Measurements from ENCODE around the gene C4orf51. TPM values are rescaled to one million over a fixed set of nuclear protein-coding genes. Genes with fewer than 3 reads are reported as not detected.

C4orf51 gene
- total RNA-seq (2021; fragmentation: NEBNext Ultra II Directional; extraction: Animal tissue kit (Norgen Biotek cat#: 25700)) (0.54 TPM in 1 of 2 replicates, not detected in the other), polyA plus RNA-seq (2011; rRNA removed) (not detected in 2 replicates), polyA minus RNA-seq (2011; rRNA and poly(A)+ RNA removed) (not detected in 2 replicates)
- not detected for polyA plus RNA-seq (2011; cell fraction: cytosol; rRNA removed)
- 0.13 TPM for polyA plus RNA-seq (2011; cell fraction: nucleus; rRNA removed)
- not detected in 4 replicates for polyA plus RNA-seq (2012, experiment 1 of 2)
- not detected for polyA plus RNA-seq (2012, experiment 2 of 2)
- polyA plus RNA-seq (2013, experiment 1 of 2) = 0.53 TPM
- polyA plus RNA-seq (2013, experiment 2 of 2) = 0.50 TPM
- not detected for polyA minus RNA-seq (2011; cell fraction: cytosol; rRNA and poly(A)+ RNA removed)
- polyA minus RNA-seq (2011; cell fraction: nucleus; rRNA and poly(A)+ RNA removed) = not detected
- long read RNA-seq, experiment 1, partial matches to known transcripts = 0 of 4 reads
- long read RNA-seq, experiment 1, other reads (novel, unspliced or antisense) = 4 of 4 reads
- long read RNA-seq, experiment 2, partial matches to known transcripts = 0 of 1 reads
- long read RNA-seq, experiment 2, other reads (novel, unspliced or antisense) = 1 of 1 reads

DNA sequence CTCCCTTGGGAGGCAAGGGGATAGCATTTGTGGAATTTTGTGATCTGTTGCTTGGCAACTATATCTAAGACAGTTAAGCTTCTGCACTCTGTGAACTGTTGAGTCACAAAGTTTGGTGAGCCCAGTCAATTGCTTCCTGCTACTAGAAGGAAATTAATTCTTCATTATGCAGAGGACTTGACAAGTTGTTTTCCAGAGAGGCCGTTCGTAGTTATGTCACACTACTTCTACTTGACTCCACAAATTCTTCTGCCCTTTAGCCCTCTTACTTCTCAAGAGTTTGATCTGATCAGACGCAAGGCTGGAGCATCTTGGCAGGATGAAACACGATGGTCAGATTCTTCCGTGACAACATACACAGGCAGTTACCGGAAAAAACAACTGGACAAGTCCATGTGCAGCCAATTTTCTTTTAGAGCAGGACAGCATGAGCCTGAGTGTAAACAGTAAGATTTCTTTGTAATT, at the start of gene C4orf51:
TSS of gene C4orf51 (plus strand) at position 156 of the 465 bp plus-strand sequence. CDS start at position 214, 58 bp downstream.
- Histone ChIP-seq H2AK5ac (ENCODE audit: low read depth, low read length) (no peak within 1 kb of the TSS), H4K20me1 (replicated peaks in 1 of 2; ENCODE audit: control insufficient read depth in 1 of 2, insufficient read depth in 2 of 2, low read length in 2 of 2) (no peaks in the 10 kb centered on the region), H2AFZ (ENCODE audit: low read length) (no peak within 1 kb of the TSS), H3K4ac (replicated peaks; ENCODE audit: insufficient read length, low read depth, low read length) (no peak within 1 kb of the TSS), H3K23ac (ENCODE audit: insufficient read length) (no peak within 1 kb of the TSS), H4K5ac (ENCODE audit: insufficient read length, low read depth, low read length) (no peak within 1 kb of the TSS), H3K9me3 (ENCODE audit: insufficient read depth in 2 of 2, low read depth in 1 of 2, low read length in 1 of 2) (no peaks in the 10 kb centered on the region), H4K8ac (ENCODE audit: extremely low read depth, insufficient read depth, low read length) (no peak within 1 kb of the TSS), H3K23me2 (ENCODE audit: low read depth, low read length) (no peaks in the 10 kb centered on the region), H2BK12ac (ENCODE audit: low read depth, low read length) (0 out of 2 replicates have a peak within 1 kb of the TSS, but pooled peaks have one; percentile 18), H3K4me1 (replicated peaks in 1 of 4; ENCODE audit: control insufficient read depth in 3 of 4, insufficient read depth in 4 of 4, low read length in 3 of 4) (no peaks in the 10 kb centered on the region), H3K18ac (ENCODE audit: extremely low read depth, low read length) (no peak within 1 kb of the TSS), H3K4me2 (ENCODE audit: insufficient read depth in 1 of 2, low read depth in 2 of 2, low read length in 2 of 2) (no peak within 1 kb of the TSS), H3K27ac (ENCODE audit: low read depth, low read length) (no peak within 1 kb of the TSS), H3K79me2 (ENCODE audit: control insufficient read depth in 1 of 2, insufficient read depth in 2 of 2, low read length in 2 of 2) (no peaks in the 10 kb centered on the region), H3K9ac (replicated peaks in 1 of 4; ENCODE audit: extremely low read depth in 1 of 4, low read depth in 3 of 4, low read length in 3 of 4) (no peak within 1 kb of the TSS), H4K91ac (replicated peaks; ENCODE audit: insufficient read length, low read length) (no peak within 1 kb of the TSS), H2BK20ac (ENCODE audit: low read length) (no peak within 1 kb of the TSS), H3K27me3 (replicated peaks in 1 of 4; ENCODE audit: control insufficient read depth in 3 of 4, extremely low read depth in 1 of 4, insufficient read depth in 3 of 4, low read length in 3 of 4) (no peaks in the 10 kb centered on the region), H3K56ac (replicated peaks; ENCODE audit: insufficient read length, low read depth, low read length) (no peak within 1 kb of the TSS), H3K79me1 (ENCODE audit: low read depth, low read length) (no peaks in the 10 kb centered on the region), H3K14ac (ENCODE audit: insufficient read length) (no peak within 1 kb of the TSS), H2BK120ac (replicated peaks; ENCODE audit: low read depth, low read length) (no peak within 1 kb of the TSS), H3K4me3 (ENCODE audit: extremely low read depth in 1 of 4, insufficient read depth in 2 of 4, low read depth in 3 of 4, low read length in 4 of 4) (no peak within 1 kb of the TSS), H2BK15ac (ENCODE audit: low read length) (no peak within 1 kb of the TSS), H3K36me3 (ENCODE audit: control insufficient read depth in 2 of 4, insufficient read depth in 4 of 4, low read length in 3 of 4) (no peaks in the 10 kb centered on the region), H2BK5ac (ENCODE audit: low read depth, low read length) (no peak within 1 kb of the TSS)
- ChIA-PET CTCF (ENCODE audit: partially characterized antibody) (no interaction called here), POLR2A (ENCODE audit: partially characterized antibody) (no interaction called here)
- WGBS, 2 experiments (ENCODE audit: extremely low coverage in 1 of 2, insufficient coverage in 1 of 2, insufficient read length in 1 of 2, insufficient replicate concordance in 2 of 2, low coverage in 1 of 2, low lambda C conversion rate in 2 of 2, missing lambda C conversion rate in 1 of 2) = 94% methylated on average over 6 of the region's 6 CpGs; no CpG with 5 or more reads in 1 of the 2 experiments
- FAIRE-seq (no peak), DNase-seq (ENCODE audit: low read depth in 1 of 2, low spot score in 2 of 2) (no peak)
- no peak for TF ChIP-seq EGR1 (IDR thresholded peaks at IDR 0.05; ENCODE audit: borderline replicate concordance, low read depth, low read length)
- TF ChIP-seq, protein P1, sequence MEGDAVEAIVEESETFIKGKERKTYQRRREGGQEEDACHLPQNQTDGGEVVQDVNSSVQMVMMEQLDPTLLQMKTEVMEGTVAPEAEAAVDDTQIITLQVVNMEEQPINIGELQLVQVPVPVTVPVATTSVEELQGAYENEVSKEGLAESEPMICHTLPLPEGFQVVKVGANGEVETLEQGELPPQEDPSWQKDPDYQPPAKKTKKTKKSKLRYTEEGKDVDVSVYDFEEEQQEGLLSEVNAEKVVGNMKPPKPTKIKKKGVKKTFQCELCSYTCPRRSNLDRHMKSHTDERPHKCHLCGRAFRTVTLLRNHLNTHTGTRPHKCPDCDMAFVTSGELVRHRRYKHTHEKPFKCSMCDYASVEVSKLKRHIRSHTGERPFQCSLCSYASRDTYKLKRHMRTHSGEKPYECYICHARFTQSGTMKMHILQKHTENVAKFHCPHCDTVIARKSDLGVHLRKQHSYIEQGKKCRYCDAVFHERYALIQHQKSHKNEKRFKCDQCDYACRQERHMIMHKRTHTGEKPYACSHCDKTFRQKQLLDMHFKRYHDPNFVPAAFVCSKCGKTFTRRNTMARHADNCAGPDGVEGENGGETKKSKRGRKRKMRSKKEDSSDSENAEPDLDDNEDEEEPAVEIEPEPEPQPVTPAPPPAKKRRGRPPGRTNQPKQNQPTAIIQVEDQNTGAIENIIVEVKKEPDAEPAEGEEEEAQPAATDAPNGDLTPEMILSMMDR (IDR thresholded peaks at IDR 0.05; ENCODE audit: control extremely low read depth in 1 of 3, insufficient read depth in 1 of 3, low read depth in 1 of 3, low read length in 3 of 3) = no peak
- TF ChIP-seq RAD21 (IDR thresholded peaks at IDR 0.05 in 1 of 2, conservative IDR thresholded peaks at IDR 0.05 in 1 of 2; ENCODE audit: low read depth in 2 of 2, low read length in 2 of 2) = no peak
- no peak for TF ChIP-seq SIN3A (conservative IDR thresholded peaks at IDR 0.05 in 1 of 2, IDR thresholded peaks at IDR 0.05 in 1 of 2; ENCODE audit: low read depth in 1 of 2, low read length in 2 of 2)
- TF ChIP-seq CTBP2 (IDR thresholded peaks at IDR 0.05; ENCODE audit: borderline replicate concordance, insufficient read depth, insufficient read length, low read length) = no peak
- no peak for TF ChIP-seq ASH2L (IDR thresholded peaks at IDR 0.05; ENCODE audit: low read length)
- no peak for TF ChIP-seq SP1 (IDR thresholded peaks at IDR 0.05; ENCODE audit: low read depth, low read length)
- TF ChIP-seq POU5F1 (IDR thresholded peaks at IDR 0.05; ENCODE audit: low read depth, low read length) = no peak
- no peak for TF ChIP-seq SIRT6 (IDR thresholded peaks at IDR 0.05; ENCODE audit: low read length)

Data from H1 (cell line).